GM20431 (cell line): Measurements from ENCODE around the gene SLC35D1.

Experiments
- in situ Hi-C: fragments of 300-500 bp; cut with MseI, MboI; formaldehyde crosslinking; loops from one replicate; pipeline ENCODE4 v1.15.0; 2020; ENCODE audit warnings: low sequenced_read_pairs; ENCODE audit not compliant: unreplicated experiment

SLC35D1 gene

DNA sequence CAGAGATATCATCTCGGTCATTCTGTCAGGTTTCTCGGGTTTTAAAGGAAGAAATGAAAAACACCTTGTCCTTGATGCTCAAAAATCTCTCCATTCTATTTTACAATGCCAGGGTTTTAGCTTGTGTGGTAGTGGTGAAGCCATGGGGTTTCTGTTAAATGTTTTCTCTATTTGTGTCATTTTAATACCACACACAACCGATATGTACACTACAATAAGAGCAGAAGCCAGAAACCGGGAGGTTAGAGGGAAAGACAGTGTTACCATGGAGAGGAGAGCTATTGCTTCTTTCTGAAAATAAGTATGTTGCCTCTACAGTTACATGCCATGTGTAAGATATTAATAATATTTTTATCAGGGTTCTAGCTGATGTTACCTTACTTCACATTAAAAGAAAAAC, 2.8 kb downstream of the SLC35D1 start:
- in situ Hi-C loops = no loop called here

DNA sequence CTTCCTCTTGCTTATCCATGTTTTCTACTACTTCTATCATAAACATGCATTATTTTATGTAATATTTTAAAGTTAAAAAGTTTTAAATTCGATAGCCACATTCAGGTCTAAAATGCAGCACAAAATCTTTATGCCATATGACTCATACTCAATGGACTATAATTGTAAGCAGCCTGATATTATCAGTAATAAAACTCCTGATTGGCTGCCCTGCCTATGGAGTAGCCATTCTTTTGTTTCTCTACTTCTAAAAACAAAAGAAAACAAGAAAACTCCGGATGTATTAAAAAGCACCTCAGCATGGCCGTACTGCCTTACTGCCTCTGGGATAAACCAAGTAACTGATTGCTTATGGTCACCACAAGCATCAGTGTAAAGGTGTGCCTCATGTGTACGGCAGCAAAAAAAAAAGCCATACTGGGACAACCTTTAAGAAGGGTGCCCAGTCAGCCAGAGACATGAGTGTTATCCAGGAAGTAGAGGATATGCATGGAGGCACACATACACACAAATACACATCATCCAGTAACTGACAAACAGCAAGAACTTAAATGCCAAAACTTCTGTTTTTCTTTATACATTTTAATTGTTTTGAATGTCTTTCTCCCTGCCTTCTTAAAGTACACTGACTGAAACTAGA, 9.2 kb downstream of the SLC35D1 start:
- in situ Hi-C loops = no loop called here

DNA sequence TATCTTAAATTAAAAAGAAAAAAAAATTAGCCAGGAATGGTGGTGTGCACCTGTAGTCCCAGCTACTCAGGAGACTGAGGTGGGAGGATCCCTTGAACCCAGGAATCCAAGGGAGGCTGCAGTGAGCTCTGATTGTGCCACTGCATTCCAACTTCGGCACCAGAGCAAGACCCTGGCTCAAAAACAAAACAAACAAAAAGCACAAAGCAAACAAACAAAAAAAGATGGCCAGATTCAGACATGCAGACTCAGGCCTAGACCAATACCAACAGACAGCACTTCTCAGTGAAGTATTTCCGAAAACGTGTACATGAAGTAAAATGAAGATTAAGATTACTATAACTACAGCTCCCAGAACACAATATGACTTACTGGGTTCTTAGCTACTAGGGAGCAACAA, 10.6 kb downstream of the SLC35D1 start:
- in situ Hi-C loops = no loop called here

GRCh38 chr1:67041841-67042503, 12.0 kb downstream of the SLC35D1 start:
- in situ Hi-C loops = no loop called here

DNA sequence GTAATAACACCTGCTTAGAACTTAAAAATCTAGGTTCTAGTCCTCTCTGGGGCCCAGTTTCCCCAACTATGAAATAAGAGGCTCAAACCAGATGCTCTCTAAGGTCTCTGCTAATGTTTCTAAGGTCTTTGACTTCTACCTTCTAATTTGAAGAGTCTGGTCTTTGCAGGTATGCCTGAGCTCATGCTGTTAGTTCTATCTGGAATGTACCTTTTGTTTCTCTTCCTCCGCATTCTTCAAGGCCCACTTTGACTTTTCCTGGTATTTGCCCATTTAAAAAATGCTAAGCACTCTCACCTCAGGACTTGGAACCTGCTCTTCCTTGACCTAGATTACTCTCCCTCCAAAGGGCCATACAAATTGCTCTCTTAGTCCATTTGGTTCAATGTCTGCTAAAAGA, 13.5 kb downstream of the SLC35D1 start:
- in situ Hi-C loops = no loop called here

- in situ Hi-C loops = no loop called here
Observed at GRCh38 chr1:67031859-67032247, 22.1 kb downstream of the SLC35D1 start.

DNA sequence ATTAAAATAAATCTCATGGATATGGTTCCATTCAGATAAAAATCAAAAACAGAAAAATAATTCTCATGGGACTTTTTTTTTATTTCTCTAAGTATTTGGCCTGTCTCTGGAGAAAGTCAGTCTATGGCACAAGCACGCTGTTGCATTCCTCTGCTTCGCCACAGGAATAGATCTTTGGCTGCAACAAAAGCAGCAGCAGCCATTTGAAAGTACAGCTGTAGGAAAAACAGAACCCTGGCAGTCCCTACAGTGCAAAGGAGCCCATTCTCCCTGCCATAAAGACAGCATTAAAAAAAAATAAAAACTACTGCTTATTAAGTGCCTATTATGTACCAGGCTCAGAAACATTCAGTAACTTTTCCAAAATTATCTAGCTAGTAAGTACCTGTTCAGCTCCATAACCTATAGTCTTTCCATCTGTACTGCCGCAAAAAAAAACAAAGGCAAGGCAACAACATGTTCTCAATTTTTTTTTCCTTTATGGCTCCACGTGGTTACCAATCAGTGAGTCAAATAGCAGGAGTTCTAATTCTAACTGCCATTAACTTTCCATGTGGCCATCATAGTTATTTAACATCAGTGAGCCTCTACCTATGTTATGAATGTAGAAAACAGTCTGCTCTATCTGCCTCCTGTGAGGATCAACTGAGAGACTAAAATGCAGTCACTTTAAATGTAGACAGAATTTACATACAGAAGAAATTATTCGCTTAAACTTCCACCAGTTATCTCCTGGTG, 22.7 kb downstream of the SLC35D1 start:
- in situ Hi-C loops = no loop called here

GRCh38 chr1:67029472-67029871, 24.5 kb downstream of the SLC35D1 start:
- in situ Hi-C loops = no loop called here

DNA sequence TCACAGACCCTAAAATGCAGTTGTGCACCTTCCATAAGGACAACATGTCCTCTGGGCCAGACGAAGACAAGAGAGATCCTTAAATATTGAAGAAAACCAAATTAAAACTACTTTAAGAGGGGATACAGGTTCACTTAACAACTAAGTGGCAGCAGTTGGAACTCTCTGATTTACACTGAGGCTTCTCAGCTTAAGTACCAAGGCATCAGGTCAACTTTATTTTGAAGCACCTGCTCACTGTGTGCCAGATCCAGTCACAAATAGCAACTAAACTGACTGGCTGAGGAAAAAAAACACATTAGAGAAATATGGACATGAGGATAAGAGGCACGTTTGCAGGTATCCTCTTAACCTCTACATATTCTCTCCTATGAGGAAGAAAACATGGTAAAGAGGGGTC, 33.2 kb downstream of the SLC35D1 start:
- in situ Hi-C loops = no loop called here

DNA sequence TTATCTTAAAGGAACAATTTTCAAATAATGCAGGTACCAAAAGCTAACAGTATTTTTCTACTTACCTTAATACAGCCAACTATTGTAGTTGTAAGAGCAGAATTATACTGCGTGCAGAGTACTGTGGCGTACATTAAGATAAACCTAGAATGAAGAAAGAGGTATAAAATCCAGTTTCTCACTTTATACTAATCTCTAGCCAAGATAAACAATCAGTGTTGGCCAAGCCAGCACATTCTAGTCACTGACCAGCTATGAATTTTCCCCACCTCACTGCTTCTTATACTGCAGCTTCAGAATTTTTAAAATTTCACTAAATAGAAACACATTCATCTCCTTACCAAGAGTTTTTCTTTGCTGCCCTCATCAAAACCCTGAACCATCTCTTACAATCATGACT, 33.6 kb downstream of the SLC35D1 start:
- in situ Hi-C loops = no loop called here

DNA sequence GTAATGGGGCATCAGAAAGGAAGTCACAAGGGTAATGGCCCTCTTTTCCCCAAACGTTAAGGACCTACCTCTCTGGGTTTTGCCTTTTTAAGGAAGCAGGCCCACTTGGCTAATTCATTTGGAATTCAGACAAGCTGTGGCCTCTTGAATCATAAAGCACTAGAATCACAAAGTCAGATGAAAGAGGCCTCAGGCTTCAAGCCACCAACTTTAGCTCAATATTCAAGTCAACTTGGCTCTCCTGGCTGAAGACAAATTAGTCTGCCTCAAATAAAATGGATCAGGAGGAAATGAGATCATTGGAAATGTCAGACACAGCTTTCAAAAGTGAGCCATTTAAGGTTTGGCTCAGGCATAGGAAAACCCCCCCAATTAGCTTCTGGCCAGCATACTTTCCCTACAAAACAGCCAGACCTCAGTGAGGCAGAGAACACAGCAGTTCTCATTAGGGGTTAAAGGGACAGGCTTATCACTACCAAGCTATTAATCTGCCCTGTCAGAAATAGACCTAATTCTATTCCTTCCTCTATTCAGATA, 34.3 kb downstream of the SLC35D1 start:
- in situ Hi-C loops = no loop called here

DNA sequence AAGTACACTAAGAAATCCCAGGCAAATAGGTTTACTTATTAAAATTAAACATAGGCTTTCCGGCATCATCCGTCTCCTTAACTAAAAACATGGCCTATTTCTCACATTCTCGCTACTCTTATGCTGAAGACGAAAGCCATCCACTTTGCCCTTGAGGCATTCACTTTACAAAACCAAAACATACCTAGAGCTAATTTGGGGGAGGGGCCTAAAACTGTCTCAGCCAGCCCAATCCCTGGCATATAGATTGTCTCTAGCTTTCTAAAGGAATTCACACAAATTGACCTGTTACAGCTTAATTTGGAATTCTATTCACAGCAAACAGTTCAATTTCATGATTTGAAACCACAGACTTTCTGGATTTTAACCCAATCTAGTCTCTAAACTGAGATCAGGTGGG, 34.8 kb downstream of the SLC35D1 start:
- in situ Hi-C loops = no loop called here

DNA sequence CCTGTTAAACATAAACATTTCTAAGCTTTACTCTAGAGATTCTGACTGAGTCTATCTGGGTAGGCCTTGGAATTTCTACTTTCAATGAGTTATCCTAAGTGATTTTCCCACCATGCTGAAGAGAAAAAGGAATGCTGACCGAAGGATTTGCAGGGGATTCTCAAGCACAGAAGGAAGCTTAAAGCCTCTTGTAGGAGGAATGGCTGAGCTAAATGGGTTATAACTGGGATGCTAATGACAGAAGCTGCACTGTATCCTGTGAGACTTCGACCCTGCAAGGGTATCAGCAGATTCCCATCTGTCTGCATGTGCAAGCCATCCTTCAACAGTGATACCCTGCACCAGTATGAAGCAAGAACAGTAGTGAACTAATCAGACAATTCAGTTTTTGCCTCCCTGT, 35.4 kb downstream of the SLC35D1 start:
- in situ Hi-C loops = no loop called here

- in situ Hi-C loops = no loop called here
Observed at GRCh38 chr1:67013573-67013972, 40.4 kb downstream of the SLC35D1 start.

DNA sequence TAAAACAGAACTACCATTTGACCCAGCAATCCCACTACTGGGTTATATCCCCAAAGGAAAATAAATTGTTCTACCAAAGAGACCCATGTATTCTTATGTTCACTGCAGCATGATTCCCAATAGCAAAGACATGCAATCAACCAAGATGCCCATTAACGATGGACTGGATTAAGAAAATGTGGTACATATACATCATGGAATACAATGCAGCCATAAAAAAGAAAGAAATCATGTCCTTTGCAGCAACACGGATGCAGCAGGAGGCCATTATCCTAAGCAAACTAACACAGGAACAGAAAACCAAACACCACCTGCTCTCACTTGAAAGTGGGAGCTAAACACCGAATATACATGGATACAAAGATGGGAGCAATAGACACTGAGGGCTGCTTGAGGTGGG, 44.2 kb downstream of the SLC35D1 start:
- in situ Hi-C loops = no loop called here

GRCh38 chr1:67005068-67005467, 48.9 kb downstream of the SLC35D1 start:
- in situ Hi-C loops = no loop called here

- in situ Hi-C loops = no loop called here
Observed at GRCh38 chr1:67004176-67004575, 49.8 kb downstream of the SLC35D1 start.

DNA sequence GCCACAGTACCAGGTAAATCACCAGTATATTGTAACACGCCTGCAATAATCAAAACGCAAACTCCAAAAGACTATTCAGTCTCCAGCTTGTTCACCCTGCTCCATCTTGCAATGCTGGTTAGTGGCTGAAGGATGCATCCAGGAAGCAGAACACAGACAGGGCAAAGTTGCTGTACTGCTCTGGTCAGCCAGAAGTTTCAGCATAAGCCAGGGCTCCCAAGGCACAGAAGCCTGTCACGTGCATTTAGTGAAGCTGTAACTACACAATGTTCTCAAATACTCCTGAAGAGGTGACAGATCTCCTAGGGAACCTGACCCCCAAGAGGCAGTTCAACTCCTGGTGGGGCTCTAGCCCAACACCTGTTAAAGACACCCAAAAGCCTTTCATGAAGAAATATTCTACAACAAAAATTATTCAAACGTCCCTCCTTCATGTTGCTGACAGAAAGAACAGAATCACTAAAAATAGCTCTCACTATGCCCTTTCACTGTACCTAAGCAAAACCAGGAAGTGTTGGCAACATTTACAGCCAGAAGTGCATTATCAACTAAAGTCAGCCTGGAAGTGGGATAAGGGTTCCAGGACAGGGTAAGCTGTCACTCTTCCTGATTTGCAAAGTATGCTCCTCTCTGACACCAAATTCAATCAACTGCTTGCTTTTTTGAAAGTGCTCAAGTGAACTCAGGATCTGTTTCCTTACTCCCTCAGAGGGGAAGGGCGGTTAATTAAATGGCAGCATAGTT, 52.1 kb downstream of the SLC35D1 start:
- in situ Hi-C loops = no loop called here

DNA sequence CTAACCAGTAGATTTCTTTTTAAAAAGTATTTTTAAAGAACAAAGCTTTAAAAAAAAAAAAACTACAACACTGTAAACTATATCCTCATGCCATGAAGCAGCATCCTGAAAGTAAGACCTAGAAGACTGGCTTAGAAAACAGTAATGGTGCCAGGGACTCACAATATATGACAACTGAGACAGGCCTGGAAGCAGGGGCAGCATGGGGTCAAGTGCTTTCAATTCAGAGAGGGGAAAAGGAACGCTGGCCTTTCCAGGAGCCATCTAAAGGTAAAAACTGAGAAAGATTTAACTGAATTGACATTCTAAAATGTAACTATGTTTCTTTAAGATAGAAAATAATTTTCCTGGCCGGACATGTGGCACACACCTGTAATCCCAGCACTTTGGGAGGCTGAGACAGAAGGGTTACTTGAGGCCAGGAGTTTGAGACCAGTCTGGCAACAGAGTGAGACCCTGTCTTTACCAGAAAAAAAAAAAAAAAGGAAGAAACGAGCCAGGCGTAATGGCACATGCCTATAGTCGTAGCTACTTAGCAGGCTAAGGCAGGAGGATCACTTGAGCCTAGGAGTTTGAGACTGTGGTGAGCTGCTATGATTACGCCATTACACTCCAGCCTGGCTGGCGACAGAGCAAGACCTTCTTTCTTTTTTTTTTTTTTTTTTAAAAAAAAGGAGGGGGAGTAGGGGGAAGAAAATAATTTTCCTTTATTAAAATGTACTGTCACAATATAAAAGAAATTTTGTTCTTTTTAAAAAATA, 54.1 kb downstream of the SLC35D1 start:
- in situ Hi-C loops = no loop called here

- in situ Hi-C loops = no loop called here
Observed at GRCh38 chr1:66998972-66999371, 55.0 kb downstream of the SLC35D1 start.
